ENCODE data around the gene COPG1. TPM values are rescaled to one million over a fixed set of nuclear protein-coding genes. Genes with fewer than 3 reads are reported as not detected.

Gene COPG1
- total and polyA plus RNA-seq, 4 experiments from 2014 or later, result 67.4 to 147 (median 129) TPM

- Histone ChIP-seq H3K4me3 (ENCODE audit: low read length in 2 of 2) (no peak overlapping the region), H3K9me3 (ENCODE audit: control insufficient read depth in 1 of 2, low read length in 2 of 2) (no peaks in the 10 kb centered on the region), H3K27me3 (ENCODE audit: insufficient read depth, low read length) (no peaks in the 10 kb centered on the region), H3K36me3 (ENCODE audit: insufficient read depth, low read length) (peaks cover 18% of the 10 kb centered on the region), H3K27ac (ENCODE audit: low read depth, low read length) (no peak overlapping the region), H3K4me1 (ENCODE audit: insufficient read depth, low read length) (peaks cover 23% of the 10 kb centered on the region)
- intact Hi-C loops (cut with micrococcal nuclease), result no loop called here
- Mint-ChIP-seq H3K9me3 (no peaks in the 10 kb centered on the region), H3K27ac (peak overlapping the region in 1 of 7 donors; percentile 48), H3K36me3 (peaks cover 24 to 47% of the 10 kb centered on the region in 2 donors), H3K27me3 (no peaks in the 10 kb centered on the region), H3K4me3 (no peak overlapping the region), H3K4me1 (peaks cover 20 to 43% (median 27%) of the 10 kb centered on the region in 4 donors)
- ChIA-PET POLR2A (ENCODE audit: partially characterized antibody) (interaction anchor here (9.6 kb wide), 1 partner anchor 29 kb away, joined by 315 read pairs; a partner anchor contains a TSS), CTCF (ENCODE audit: partially characterized antibody) (no interaction called here)
- DNase-seq, result no peak
Measured at GRCh38 chr3:129286081-129286480, 36.7 kb downstream of the COPG1 start.

- H3K27ac Mint-ChIP-seq, result no peak overlapping the region
- peaks cover 11 to 20% (median 14%) of the 10 kb centered on the region in 4 donors for H3K4me1 Mint-ChIP-seq
- no peak for DNase-seq
- Histone ChIP-seq H3K9me3 (ENCODE audit: control insufficient read depth in 1 of 2, low read length in 2 of 2) (no peaks in the 10 kb centered on the region), H3K27me3 (ENCODE audit: insufficient read depth, low read length) (no peaks in the 10 kb centered on the region), H3K4me3 (ENCODE audit: low read length in 2 of 2) (no peak overlapping the region), H3K27ac (ENCODE audit: low read depth, low read length) (no peak overlapping the region), H3K36me3 (ENCODE audit: insufficient read depth, low read length) (peaks cover 34% of the 10 kb centered on the region), H3K4me1 (ENCODE audit: insufficient read depth, low read length) (no peaks in the 10 kb centered on the region)
- H3K36me3 Mint-ChIP-seq, result peaks cover 35 to 58% of the 10 kb centered on the region in 2 donors
- intact Hi-C loops (cut with micrococcal nuclease), result no loop called here
- CTCF ChIA-PET (ENCODE audit: partially characterized antibody), result interaction anchor here (0.6 kb wide), 1 partner anchor 289 kb away, joined by 3 read pairs; no protein-coding TSS in a partner anchor
- H3K4me3 Mint-ChIP-seq, result no peak overlapping the region
- H3K9me3 Mint-ChIP-seq, result no peaks in the 10 kb centered on the region
- H3K27me3 Mint-ChIP-seq, result no peaks in the 10 kb centered on the region
- POLR2A ChIA-PET (ENCODE audit: partially characterized antibody), result interaction anchor here (1.1 to 3.2 kb wide), 3 partner anchors 9 to 28 kb away, joined by 3 to 13 read pairs (median 8); a partner anchor contains a TSS
Measured at GRCh38 chr3:129288446-129288845, 39.0 kb downstream of the COPG1 start.

- POLR2A ChIA-PET (ENCODE audit: partially characterized antibody), result interaction anchor here (1.0 to 3.2 kb wide), 3 partner anchors 24 to 40 kb away, joined by 3 to 13 read pairs (median 8); partner anchors contain the start of gene COPG1
- H3K9me3 Mint-ChIP-seq, result no peaks in the 10 kb centered on the region
Measured at GRCh38 chr3:129289201-129289921, 40.0 kb downstream of the COPG1 start.

GRCh38 chr3:129291236-129291886, 42.0 kb downstream of the COPG1 start:
- H3K27ac Mint-ChIP-seq, result no peak overlapping the region
- POLR2A ChIA-PET (ENCODE audit: partially characterized antibody), result interaction anchor here (0.6 to 1.0 kb wide), 2 partner anchors 12 to 574 kb away, joined by 3 read pairs; no protein-coding TSS in a partner anchor
- H3K27me3 ChIP-seq (ENCODE audit: insufficient read depth, low read length), result no peaks in the 10 kb centered on the region
- H3K9me3 Mint-ChIP-seq, result no peaks in the 10 kb centered on the region
- no peaks in the 10 kb centered on the region for H3K27me3 Mint-ChIP-seq
- no peak overlapping the region for H3K4me3 ChIP-seq (ENCODE audit: low read length in 2 of 2)
- H3K4me1 ChIP-seq (ENCODE audit: insufficient read depth, low read length), result no peaks in the 10 kb centered on the region
- no peak overlapping the region for H3K4me3 Mint-ChIP-seq
- peaks cover 48 to 61% of the 10 kb centered on the region in 2 donors for H3K36me3 Mint-ChIP-seq
- H3K9me3 ChIP-seq (ENCODE audit: control insufficient read depth in 1 of 2, low read length in 2 of 2), result no peaks in the 10 kb centered on the region
- H3K4me1 Mint-ChIP-seq, result peaks cover under 1 to 7% (median 5%) of the 10 kb centered on the region in 4 donors
- intact Hi-C loops (cut with micrococcal nuclease), result no loop called here
- peaks cover 40% of the 10 kb centered on the region for H3K36me3 ChIP-seq (ENCODE audit: insufficient read depth, low read length)
- DNase-seq, result no peak
- CTCF ChIA-PET (ENCODE audit: partially characterized antibody), result interaction anchor here (1.1 kb wide), 2 partner anchors 25 to 321 kb away, joined by 3 to 6 read pairs; a partner anchor contains a TSS
- H3K27ac ChIP-seq (ENCODE audit: low read depth, low read length), result no peak overlapping the region

More at GRCh38 chr3:129289201-129289921, 40.0 kb downstream of the COPG1 start:
- H3K9me3 ChIP-seq (ENCODE audit: control insufficient read depth in 1 of 2, low read length in 2 of 2), result no peaks in the 10 kb centered on the region
- peaks cover 39 to 55% of the 10 kb centered on the region in 2 donors for H3K36me3 Mint-ChIP-seq
- H3K27me3 ChIP-seq (ENCODE audit: insufficient read depth, low read length), result no peaks in the 10 kb centered on the region
- peak overlapping the region in 2 of 7 donors; percentile 62 to 71 for H3K27ac Mint-ChIP-seq
- H3K27ac ChIP-seq (ENCODE audit: low read depth, low read length), result no peak overlapping the region
- H3K27me3 Mint-ChIP-seq, result no peaks in the 10 kb centered on the region
- no peaks in the 10 kb centered on the region for H3K4me1 ChIP-seq (ENCODE audit: insufficient read depth, low read length)
- intact Hi-C loops (cut with micrococcal nuclease), result no loop called here
- peaks cover 9 to 13% (median 9%) of the 10 kb centered on the region in 4 donors for H3K4me1 Mint-ChIP-seq
- H3K36me3 ChIP-seq (ENCODE audit: insufficient read depth, low read length), result peaks cover 34% of the 10 kb centered on the region
- no peak overlapping the region for H3K4me3 ChIP-seq (ENCODE audit: low read length in 2 of 2)
- no peak overlapping the region for H3K4me3 Mint-ChIP-seq
- no peak for DNase-seq
- CTCF ChIA-PET (ENCODE audit: partially characterized antibody), result no interaction called here

- Histone ChIP-seq H3K4me1 (ENCODE audit: insufficient read depth, low read length) (no peaks in the 10 kb centered on the region), H3K27ac (ENCODE audit: low read depth, low read length) (no peak overlapping the region), H3K9me3 (ENCODE audit: control insufficient read depth in 1 of 2, low read length in 2 of 2) (no peaks in the 10 kb centered on the region), H3K36me3 (ENCODE audit: insufficient read depth, low read length) (peaks cover 51% of the 10 kb centered on the region), H3K4me3 (ENCODE audit: low read length in 2 of 2) (no peak overlapping the region), H3K27me3 (ENCODE audit: insufficient read depth, low read length) (no peaks in the 10 kb centered on the region)
- ChIA-PET CTCF (ENCODE audit: partially characterized antibody) (no interaction called here), POLR2A (ENCODE audit: partially characterized antibody) (no interaction called here)
- intact Hi-C loops (cut with micrococcal nuclease), result no loop called here
- Mint-ChIP-seq H3K9me3 (no peaks in the 10 kb centered on the region), H3K4me1 (peaks cover 0 to 6% (median 3%) of the 10 kb centered on the region in 4 donors), H3K27ac (peak overlapping the region in 2 of 7 donors; percentile 19 to 82), H3K36me3 (peaks cover 49 to 66% of the 10 kb centered on the region in 2 donors), H3K4me3 (no peak overlapping the region), H3K27me3 (no peaks in the 10 kb centered on the region)
- no peak for DNase-seq
Measured at GRCh38 chr3:129295286-129295685, 45.9 kb downstream of the COPG1 start.

- DNase-seq, result no peak
- no peaks in the 10 kb centered on the region for H3K9me3 ChIP-seq (ENCODE audit: control insufficient read depth in 1 of 2, low read length in 2 of 2)
- Mint-ChIP-seq H3K27me3 (no peaks in the 10 kb centered on the region), H3K36me3 (peaks cover 27 to 55% of the 10 kb centered on the region in 2 donors), H3K27ac (peak overlapping the region; percentile 11 to 87 (median 62)), H3K9me3 (no peaks in the 10 kb centered on the region), H3K4me3 (no peak overlapping the region), H3K4me1 (peaks cover 14 to 24% (median 15%) of the 10 kb centered on the region in 4 donors)
- ChIA-PET CTCF (ENCODE audit: partially characterized antibody) (interaction anchor here (1.0 to 1.9 kb wide), 2 partner anchors 12 to 26 kb away, joined by 3 to 10 read pairs; partner anchors contain the start of gene HMCES), POLR2A (ENCODE audit: partially characterized antibody) (interaction anchor here (8.0 kb wide), 1 partner anchor 10 kb away, joined by 83 read pairs; a partner anchor contains a TSS)
- no peak overlapping the region for H3K27ac ChIP-seq (ENCODE audit: low read depth, low read length)
- H3K36me3 ChIP-seq (ENCODE audit: insufficient read depth, low read length), result peaks cover 37% of the 10 kb centered on the region
- intact Hi-C loops (cut with micrococcal nuclease), result no loop called here
- no peaks in the 10 kb centered on the region for H3K27me3 ChIP-seq (ENCODE audit: insufficient read depth, low read length)
- no peak overlapping the region for H3K4me3 ChIP-seq (ENCODE audit: low read length in 2 of 2)
- peaks cover 3% of the 10 kb centered on the region for H3K4me1 ChIP-seq (ENCODE audit: insufficient read depth, low read length)
Measured at GRCh38 chr3:129304146-129304961, 54.9 kb downstream of the COPG1 start.
